ENCODE results near the gene IER2. TPM values are rescaled to one million over a fixed set of nuclear protein-coding genes. Genes with fewer than 3 reads are reported as not detected.
"Not testable (repeated sequence)": the region's sequence is repeated elsewhere in the genome, so short reads cannot be mapped to it uniquely, and the experiment has no call there.

IER2 gene
- total RNA-seq, 1 donor from 2014 or later = 94.0 TPM

DNA sequence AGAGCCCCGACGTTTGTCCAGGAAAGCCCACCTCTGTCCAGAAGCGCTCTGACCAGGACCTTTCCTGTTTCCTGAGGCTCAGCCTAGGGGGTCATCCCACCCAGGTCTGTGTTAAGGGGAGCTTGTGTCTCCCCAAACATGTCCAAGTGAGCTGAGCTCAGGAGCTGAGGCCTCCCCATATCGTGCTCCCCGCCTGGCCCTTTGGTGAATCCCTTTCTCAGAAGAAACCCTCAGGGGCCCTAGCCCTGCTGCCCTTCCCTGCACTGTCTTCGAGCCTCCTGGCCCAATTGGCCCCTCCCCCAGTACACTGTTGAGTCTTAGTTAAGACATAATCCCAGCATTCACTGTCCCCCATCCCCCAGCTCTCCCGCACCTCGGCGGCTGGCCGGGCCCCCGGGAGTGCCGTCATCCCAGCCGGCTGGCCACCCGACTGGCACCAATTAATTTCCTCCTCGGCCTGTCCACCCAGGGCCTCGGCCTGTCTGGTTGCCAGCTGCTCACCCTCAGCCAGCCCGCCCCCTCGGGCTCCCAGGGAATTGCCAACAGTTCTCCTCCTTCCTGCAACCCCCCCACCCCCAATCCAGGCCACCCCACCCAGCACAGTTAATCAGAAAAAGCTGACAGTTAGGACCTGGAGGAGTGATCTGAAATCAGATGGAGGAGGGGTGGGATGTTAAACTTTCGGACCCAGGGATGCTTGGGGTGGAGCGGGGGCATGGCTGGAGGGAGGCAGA, 13.6 kb downstream of the IER2 start:
- DNase-seq (ENCODE audit: low spot score) = peak; percentile 80

DNA sequence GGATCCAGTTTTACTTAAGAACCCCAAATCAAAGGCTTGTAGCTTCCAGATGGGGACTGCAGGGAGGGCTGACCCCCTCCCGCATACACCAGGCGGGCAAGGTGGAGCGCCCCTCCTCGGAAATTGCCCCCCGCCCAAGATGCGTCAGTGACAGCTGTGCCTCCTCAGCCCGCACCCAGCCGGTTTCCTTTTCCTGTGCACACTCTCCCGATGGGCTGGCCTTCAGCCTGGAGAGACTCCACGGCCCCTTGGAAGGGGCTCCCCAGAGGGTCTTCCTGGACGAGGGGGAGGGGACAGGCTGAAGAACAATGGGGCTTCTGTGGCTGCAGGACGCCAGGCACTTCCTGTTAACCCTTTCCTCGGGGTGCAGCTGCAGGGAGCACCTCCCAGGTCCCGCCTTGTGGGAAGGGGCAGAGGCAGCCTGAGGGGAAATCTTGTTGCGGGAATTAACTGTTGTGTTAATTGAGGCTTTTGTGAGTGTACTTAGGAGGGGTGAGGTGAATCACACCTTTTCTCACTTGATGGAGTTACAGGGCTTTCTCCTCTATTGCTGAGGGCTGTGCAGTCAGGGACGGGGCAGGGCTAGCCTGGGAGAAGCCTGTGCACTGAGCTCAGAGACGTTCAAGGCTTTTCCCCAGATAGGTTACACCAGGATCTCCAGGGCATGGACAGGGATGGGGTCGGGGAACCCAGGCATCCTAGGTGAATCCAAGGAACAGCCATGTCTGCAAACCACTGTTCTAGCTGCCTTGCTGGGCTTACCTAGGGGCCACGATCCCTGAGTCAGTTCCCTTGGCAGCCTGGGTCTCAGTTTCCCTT, 14.3 kb downstream of the IER2 start:
- peak; percentile 76 for DNase-seq (ENCODE audit: low spot score)

DNA sequence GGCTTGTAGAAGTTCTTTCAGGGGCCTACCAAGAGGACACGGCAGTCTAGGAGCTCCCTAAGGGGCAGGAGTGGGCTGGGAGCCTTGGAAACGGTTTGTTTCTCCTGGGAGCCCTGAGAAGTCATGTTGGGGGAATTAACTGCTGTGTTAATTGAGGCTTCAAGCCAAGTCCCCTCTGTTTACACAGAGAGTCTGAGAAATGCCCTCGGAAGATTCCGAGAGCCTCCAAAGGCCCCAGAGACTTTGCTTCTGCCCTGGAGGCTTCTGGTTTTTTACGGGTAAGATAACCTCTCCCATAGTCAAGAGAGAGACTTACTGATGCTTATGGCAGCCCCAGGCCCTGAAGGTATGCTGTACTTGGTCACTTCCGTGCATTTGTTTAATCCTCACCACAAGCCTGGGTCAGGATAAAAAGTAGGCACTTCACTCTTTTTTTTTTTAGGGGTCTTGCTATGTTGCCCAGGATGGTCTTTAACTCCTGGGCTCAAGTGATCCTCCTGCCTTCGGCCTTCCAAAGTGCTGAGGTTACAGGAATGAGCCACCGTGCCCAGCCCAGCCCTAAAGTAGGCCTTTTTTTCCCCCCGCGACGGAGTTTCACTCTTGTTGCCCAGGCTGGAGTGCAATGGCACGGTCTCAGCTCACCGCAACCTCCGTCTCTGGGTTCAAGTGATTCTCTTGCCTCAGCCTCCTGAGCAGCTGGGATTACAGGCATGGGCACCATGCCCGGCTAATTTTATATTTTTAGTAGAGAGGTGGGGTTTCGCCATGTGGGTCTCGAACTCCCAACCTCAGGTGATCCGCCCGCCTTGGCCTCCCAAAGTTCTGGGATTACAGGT, 15.2 kb downstream of the IER2 start:
- DNase-seq (ENCODE audit: low spot score) = no peak

DNA sequence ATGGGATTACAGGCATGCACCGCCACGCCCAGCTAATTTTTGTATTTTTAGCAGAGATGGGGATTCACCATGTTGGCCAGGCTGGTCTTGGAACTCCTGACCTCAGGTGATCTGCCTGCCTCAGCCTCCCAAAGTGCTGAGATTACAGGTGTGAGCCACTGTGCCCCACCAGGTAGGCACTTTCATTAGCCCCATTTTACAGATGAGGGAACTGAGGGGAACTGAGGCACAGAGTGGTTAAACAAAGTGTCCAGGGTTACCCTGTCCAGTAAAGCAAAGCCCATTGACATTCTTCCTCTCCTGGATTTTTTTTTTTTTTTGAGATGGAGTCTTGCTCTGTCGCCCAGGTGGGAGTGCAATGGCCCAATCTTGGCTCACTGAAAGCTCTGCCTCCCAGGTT, 15.9 kb downstream of the IER2 start:
- DNase-seq (ENCODE audit: low spot score) = not testable (repeated sequence)

DNA sequence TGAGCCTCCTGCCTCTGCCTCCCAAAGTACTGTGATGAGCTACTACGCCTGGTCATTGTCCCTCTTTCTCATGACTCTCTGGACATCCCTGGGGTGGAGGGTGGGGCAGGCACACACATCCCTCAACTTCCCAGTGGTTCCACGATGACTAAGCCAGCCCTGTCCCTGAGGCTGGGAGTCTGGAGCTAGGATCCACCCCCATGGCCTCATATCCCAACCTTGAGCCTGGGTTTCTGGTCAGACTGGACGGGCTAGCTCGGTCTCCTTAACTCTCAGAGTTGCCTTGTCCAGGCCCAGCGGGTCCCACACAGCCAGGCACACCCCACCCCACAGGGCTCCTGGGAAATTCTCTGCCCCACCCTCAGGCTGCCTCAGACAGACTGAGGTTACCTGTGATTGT, 19.6 kb downstream of the IER2 start:
- DNase-seq (ENCODE audit: low spot score) = peak; percentile 65

DNA sequence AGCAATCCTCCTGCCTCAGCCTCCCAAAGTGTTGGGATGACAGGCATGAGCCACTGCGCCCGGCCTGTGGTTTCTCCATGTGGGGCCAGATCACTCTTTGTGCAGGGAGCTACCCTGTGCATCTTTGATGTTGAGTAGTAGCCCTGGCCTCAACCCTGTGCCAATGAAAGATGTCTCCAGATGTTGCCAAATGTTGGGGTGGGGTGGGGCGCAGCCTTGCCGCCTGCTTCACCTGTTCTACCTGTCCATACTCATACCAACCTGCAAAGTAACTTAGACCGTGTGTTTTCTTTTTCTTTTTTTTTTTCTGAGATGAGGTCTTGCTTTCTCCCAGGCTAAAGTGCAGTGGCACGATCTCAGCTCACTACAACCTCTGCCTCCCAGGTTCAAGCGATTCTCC, 20.9 kb downstream of the IER2 start:
- DNase-seq (ENCODE audit: low spot score) = peak; percentile 58

DNA sequence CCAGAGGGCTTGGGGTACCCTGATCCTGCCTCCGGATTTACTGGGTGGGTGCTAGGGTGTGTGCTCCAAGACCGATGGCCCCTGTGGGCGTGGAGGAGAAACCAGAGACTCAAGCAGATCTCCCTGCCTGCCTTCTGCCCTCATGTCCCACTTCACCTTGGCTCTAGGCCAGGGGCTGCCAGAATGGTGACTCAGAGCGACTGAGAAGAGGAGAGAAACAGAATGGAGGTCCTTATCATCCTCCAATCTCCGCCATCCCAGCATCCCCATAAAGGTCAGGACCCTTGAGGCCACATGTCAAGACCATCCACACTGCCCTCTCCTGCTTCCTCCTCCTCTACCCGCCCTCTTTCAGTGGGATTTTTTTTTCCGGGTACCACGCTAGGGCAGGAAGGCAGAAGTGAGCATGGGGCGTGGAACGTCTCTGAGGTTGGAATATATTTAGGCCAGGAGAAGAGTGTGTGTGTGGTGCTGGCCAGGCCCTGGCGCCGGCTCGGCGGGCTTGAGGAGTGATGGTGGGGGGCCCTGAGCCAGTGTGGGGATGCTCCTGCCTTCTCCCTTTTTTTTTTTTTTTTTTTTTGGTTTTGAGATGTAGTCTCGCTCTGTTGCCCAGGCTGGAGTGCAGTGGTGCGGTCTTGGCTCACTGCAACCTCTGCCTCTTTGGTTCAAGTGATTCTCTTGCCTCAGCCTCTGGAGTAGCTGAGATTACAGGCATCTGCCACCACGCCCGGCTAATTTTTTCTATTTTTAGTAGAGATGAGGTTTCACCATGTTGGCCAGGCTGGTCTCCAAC, 22.3 kb downstream of the IER2 start:
- peak; percentile 90 for DNase-seq (ENCODE audit: low spot score)

DNA sequence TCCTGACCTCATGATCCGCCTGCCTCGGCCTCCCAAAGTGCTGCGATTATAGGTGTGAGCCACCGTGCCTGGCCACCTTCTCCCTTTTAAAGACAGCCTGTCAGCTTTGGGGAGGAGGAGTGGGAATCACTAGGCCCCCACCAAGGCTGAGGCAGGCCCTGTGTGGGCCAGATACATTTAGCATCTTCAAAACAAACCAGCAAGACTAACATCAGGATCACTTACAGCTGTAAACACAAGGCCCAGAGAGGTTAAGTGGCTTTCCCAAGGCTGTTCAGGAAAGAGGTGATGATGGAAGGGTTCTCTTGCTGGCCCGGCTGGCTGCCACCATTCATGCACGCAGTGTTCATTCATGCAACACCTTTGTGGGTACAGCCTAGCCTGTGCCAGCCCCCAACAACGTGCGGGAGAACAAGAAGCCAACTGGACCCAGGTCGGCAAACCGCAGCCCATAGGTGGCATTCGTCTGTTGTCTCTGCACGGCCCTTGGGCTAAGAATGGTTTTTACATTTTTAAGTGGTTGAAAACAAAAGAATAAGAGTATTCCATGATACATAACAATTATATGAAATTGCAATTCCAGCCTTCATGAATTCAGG, 23.0 kb downstream of the IER2 start:
- DNase-seq (ENCODE audit: low spot score) = no peak

DNA sequence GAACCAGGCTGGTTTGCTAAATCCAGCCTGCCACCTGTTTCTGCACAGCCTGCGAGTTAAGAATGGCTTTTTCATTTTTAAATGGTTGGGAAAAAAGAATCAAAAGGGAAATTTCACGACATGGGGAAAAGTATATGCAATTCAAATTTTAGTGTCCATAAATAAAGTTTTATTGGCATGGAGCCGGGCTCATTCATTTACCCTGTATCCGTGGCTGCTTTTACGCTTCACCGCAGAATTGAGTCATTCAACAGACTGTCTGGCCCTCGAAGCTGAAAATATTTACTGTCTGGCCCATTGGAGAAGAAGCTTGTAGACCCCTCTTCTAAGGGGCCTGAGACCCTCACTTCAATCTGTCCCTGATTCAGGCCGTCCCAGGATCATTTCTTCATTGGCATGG, 26.1 kb downstream of the IER2 start:
- no peak for DNase-seq (ENCODE audit: low spot score)

DNA sequence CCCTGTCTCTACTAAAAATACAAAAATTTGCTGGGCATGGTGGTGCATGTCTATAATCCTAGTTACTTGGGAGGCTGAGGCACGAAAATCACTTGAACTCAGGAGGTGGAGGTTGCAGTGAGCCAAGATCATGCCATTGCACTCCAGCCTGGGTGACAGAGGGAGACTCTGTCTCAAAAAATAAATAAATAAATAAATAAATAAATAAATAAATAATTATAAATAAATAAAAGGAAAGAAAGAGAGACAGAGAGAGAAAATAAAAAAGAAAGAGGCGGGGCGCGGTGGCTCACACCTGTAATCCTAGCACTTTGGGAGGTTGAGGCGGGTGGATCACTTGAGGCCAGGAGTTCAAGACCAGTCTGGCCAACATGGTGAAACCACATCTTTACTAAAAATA, 27.4 kb downstream of the IER2 start:
- DNase-seq (ENCODE audit: low spot score) = not testable (repeated sequence)

DNA sequence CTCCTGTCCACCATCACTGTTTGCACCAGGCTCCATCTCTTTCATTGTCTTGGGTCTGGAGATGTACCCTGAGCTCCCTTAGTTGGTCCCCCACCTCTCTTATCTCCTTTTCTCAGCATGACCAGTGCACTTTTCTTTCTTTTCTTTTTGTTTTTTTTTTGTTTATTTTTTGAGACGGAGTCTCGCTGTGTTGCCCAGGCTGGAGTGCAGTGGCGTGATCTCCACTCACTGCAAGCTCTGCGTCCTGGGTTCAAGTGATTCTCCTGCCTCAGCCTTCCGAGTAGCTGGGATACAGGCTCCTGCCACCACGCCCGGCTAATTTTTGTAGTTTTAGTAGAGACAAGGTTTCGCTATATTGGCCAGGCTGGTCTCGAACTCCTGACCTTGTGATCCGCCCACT, 28.1 kb downstream of the IER2 start:
- DNase-seq (ENCODE audit: low spot score) = not testable (repeated sequence)

DNA sequence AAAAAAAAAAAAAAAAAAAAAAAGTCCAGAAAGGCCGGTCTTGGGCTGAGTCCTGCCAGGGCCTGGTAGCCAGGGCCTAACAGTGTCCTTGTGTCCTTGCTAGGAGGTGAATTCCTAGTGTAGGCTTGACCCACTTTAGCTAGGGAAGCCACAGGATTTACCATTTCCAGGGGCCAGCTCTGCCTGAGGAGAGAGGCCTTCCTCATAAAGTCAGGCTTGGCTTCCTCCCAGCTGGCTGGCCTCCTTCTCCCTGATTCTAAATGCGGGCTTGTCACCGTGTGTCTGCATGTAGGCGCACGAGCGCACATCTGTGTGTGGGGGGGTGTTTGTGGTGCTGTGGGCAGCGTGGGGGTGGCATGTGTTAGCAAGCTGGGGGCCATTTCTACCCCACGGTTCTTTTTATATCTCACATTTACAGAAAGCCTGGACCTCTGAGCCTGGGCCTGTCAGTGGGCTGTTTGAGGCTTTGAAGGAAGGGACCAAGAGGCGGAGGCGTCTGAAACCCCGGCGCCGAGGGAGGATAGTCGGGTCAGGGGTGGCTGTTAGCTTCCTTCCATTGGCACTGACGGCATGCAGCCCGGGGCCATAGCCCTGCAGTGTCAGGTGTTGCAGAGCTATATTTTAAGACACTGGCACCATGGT, 31.7 kb downstream of the IER2 start:
- peak; percentile 84 for DNase-seq (ENCODE audit: low spot score)

DNA sequence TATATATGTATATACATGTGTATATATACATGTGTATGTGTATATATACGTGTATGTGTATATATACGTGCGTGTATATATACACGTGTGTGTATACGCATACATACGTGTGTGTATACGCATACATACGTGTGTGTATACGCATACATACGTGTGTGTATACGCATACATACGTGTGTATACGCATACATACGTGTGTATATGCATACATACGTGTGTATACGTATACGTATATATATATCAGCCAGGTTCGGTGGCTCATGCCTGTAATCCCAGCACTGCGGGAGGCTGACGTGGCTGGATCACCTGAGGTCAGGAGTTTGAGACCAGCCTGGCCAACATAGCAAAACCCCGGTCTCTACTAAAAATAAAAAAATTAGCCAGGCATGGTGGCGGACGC, 34.7 kb downstream of the IER2 start:
- DNase-seq (ENCODE audit: low spot score) = not testable (repeated sequence)

DNA sequence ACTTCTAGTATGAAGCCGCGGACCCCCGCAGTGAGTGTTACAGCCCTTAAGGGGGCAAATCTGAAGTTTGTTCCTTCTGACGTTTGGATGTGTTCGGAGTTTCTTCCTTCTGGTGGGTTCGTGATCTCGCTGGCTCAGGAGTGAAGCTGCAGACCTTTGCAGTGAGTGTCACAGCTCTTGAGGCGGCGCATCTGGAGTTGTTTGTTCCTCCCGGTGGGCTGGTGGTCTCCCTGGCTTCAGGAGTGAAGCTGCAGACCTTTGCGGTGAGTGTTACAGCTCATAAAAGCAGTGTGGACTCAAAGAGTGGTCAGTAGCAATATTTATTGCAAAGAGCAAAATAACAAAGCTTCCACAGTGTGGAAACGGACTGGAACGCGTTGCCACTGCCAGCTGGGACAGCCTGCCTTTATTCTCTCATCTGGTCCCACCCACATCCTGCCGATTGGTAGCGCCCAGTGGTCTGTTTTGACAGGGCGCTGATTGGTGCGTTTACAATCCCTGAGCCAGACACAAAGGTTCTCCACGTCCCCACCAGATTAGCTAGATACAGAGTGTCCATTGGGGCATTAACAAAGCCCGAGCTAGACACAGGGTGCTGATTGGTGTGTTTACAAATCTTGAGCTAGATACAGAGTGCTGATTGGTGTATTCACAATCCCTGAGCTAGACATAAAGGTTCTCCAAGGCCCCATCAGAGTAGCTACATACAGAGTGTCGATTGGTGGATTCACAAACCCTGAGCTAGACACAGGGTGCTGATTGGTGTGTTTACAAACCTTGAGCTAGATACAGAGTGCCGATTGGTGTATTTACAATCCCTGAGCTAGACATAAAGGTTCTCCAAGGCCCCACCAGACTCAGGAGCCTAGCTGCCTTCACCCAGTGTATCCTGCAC, 35.8 kb downstream of the IER2 start:
- DNase-seq (ENCODE audit: low spot score) = not testable (repeated sequence)

DNA sequence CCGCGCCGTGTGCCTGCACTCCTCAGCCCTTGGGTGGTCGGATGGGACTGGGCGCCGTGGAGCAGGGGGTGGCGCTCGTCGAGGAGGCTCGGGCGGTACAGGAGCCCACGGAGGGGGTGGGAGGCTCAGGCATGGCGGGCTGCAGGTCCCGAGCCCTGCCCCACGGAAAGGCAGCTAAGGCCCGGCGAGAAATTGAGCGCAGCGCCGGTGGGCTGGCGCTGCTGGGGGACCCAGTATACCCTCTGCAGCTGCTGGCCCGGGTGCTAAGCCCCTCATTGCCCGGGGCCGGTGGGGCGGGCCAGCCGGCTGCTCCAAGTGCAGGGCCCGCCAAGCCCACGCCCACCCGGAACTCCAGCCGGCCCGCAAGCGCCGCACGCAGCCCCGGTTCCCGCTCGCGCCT, 36.5 kb downstream of the IER2 start:
- DNase-seq (ENCODE audit: low spot score) = not testable (repeated sequence)

DNA sequence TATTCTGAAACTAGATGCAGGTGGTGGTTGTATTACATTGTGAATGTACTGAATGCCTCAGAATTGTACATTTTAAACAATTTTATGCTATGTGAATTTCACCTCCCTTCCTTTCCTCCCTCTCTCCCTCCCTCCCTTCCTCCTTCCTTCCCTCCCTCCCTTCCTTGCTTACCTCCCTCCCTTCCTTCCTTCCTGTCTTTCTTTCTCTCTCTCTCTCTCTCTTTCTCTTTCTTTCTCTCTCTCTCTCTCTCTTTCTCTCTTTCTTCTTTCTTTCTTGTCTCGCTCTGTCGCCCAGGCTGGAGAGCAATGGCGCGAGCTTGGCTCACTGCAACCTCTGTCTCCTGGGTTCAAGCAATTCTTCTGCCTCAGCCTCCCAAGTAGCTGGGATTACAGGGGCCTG, 37.2 kb downstream of the IER2 start:
- DNase-seq (ENCODE audit: low spot score) = no peak

DNA sequence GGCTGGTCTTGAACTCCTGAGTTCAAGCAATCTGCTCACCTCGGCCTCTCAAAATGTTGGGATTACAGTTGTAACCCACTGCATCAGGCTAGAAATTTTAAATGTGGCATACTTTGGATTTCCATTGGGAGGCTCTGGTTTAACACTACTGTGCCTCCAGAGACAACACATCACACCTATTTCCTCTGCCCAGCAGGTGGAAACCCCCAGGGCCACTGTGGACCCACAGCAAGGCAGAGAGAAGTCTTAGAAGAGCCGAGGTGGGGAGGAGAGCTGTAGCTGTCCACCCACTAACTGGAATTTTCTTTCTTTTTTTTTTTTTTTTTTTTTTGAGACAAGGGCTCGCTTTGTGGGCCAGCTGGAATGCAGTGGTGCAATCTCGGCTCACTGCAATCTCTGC, 39.4 kb downstream of the IER2 start:
- DNase-seq (ENCODE audit: low spot score) = no peak

DNA sequence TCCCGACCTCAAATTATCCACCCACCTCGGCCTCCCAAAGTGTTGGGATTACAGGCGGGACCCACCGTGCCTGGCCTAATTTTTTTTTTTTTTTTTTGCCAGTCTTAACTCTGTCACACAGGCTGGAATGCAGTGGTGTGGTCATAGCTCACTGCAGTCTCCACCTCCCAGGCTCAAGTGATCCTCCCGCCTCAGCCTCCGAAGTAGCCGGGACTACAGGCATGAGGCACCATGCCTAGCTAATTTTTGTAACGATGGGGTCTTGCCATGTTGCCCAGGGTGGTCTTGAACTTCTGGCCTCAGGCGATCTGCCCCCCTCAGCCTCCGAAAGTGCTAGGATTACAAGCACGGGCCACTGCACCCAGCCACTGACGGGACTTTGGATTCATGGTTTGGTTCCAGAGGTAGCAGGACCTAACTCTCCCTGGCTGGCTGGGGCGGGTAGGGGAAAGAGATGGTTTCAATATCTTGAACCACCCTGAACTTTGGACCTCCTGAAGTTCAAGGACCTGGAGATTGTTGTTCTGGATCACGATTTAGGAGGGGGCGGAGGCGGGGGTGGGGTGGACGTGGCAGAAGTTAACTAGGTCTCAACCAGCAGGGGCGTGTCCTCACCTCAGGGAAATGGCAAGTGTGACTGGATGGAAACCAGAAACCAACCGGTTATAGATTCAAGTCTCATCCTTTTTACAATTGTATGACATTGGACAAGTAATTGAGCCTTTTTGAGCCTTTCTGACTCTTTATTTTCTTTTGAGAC, 40.8 kb downstream of the IER2 start:
- no peak for DNase-seq (ENCODE audit: low spot score)

DNA sequence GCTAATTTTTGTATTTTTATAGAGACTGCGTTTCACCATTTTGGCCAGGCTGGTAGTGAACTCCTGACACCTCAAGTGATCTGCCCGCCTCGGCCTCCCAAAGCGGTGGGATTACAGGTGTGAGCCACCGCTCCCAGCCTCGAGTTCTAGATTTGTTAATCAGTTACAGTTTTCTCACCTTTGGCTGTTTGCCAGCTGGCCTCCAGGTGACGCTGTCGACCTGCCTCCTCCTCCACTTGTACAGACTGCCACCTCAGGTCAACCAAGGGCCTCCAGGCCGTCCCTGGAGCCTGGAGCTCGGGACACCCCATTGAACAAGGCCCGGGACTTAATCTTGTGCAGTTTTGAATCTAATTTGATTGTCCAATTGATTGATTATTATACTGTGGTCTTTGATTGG, 45.5 kb downstream of the IER2 start:
- DNase-seq (ENCODE audit: low spot score) = no peak
